Liver (tissue), 9 donors: Measurements from ENCODE around the gene GREB1. TPM values are rescaled to one million over a fixed set of nuclear protein-coding genes. Genes with fewer than 3 reads are reported as not detected.

ENCODE experiments used
- DNase-seq: peaks from one replicate; pipeline ENCODE4 v3.0.0-alpha.2; 2017; ENCODE audit warnings: low spot score
- H3K27ac ChIP-seq, 2 donors: one replicate each; pipeline ENCODE4 v1.7.0; 2013; ENCODE audit warnings: inconsistent platforms in 2 of 2, low read length in 2 of 2, control low read depth in 1 of 2, low read depth in 1 of 2, mild to moderate bottlenecking in 1 of 2
- H3K27me3 ChIP-seq, 4 donors: one replicate each; pipeline versions ENCODE4 v1.6.1 to v1.7.0; 2013; ENCODE audit warnings: low read length in 3 of 4, inconsistent platforms in 1 of 4, mild to moderate bottlenecking in 1 of 4, moderate library complexity in 1 of 4; ENCODE audit not compliant: control insufficient read depth in 4 of 4, insufficient read depth in 4 of 4
- H3K36me3 ChIP-seq, 4 donors: one replicate each; pipeline versions ENCODE4 v1.6.1 to v1.7.0; 2013; ENCODE audit warnings: low read length in 3 of 4, mild to moderate bottlenecking in 3 of 4, low read depth in 1 of 4, moderate library complexity in 1 of 4; ENCODE audit not compliant: control insufficient read depth in 4 of 4, insufficient read depth in 3 of 4
- H3K4me1 ChIP-seq, 4 donors: one replicate each; pipeline versions ENCODE4 v1.6.1 to v1.7.0; 2013; ENCODE audit warnings: low read length in 3 of 4, mild to moderate bottlenecking in 3 of 4, moderate library complexity in 1 of 4; ENCODE audit not compliant: control insufficient read depth in 4 of 4, insufficient read depth in 4 of 4
- H3K4me3 ChIP-seq, 3 donors: one replicate each; pipeline versions ENCODE4 v1.6.1 to v1.7.0; 2013; ENCODE audit warnings: low read length in 3 of 3, control low read depth in 1 of 3, low read depth in 1 of 3, mild to moderate bottlenecking in 1 of 3
- H3K9ac ChIP-seq, 2 donors: one replicate each; pipeline ENCODE4 v1.7.0; 2013; ENCODE audit warnings: low read length in 2 of 2, mild to moderate bottlenecking in 2 of 2, moderate library complexity in 2 of 2, control low read depth in 1 of 2, low read depth in 1 of 2
- H3K9me3 ChIP-seq, 4 donors: one replicate each; pipeline versions ENCODE4 v1.6.1 to v1.7.0; 2013; ENCODE audit warnings: low read length in 3 of 4; ENCODE audit not compliant: control insufficient read depth in 4 of 4
- FOXA1 ChIP-seq: IDR thresholded peaks from 2 replicates; pipeline ENCODE4 v1.6.1; 2016; ENCODE audit warnings: antibody characterized with exemption
- FOXA2 ChIP-seq: IDR thresholded peaks from 2 replicates; pipeline ENCODE4 v1.6.1; 2016; ENCODE audit warnings: antibody characterized with exemption
- GABPA ChIP-seq, 2 donors: IDR thresholded peaks in 1 of 2; conservative IDR thresholded peaks in 1 of 2; 2 replicates each; pipeline ENCODE4 v1.6.1; 2016; ENCODE audit warnings: antibody characterized with exemption in 2 of 2, mild to moderate bottlenecking in 1 of 2, moderate library complexity in 1 of 2
- HNF4A ChIP-seq, 2 donors: conservative IDR thresholded peaks; 2 replicates each; pipeline ENCODE4 v1.6.1; 2016; ENCODE audit warnings: antibody characterized with exemption in 2 of 2, mild to moderate bottlenecking in 2 of 2
- HNF4G ChIP-seq: IDR thresholded peaks from 2 replicates; pipeline ENCODE4 v1.6.1; 2016; ENCODE audit warnings: antibody characterized with exemption
- MAX ChIP-seq: IDR thresholded peaks from 2 replicates; pipeline ENCODE4 v1.6.1; 2016; ENCODE audit warnings: antibody characterized with exemption
- NR2F2 ChIP-seq: IDR thresholded peaks from 2 replicates; pipeline ENCODE4 v1.6.1; 2016; ENCODE audit warnings: antibody characterized with exemption
- RXRA ChIP-seq, 2 donors: IDR thresholded peaks; 2 replicates each; pipeline ENCODE4 v1.6.1; 2017 to 2018; ENCODE audit warnings: antibody characterized with exemption in 2 of 2, mild to moderate bottlenecking in 1 of 2
- SP1 ChIP-seq: IDR thresholded peaks from 2 replicates; pipeline ENCODE4 v1.6.1; 2018; ENCODE audit warnings: antibody characterized with exemption, mild to moderate bottlenecking
- TAF1 ChIP-seq: conservative IDR thresholded peaks from 2 replicates; pipeline ENCODE4 v1.6.1; 2016; ENCODE audit warnings: antibody characterized with exemption, mild to moderate bottlenecking
- YY1 ChIP-seq: IDR thresholded peaks from 2 replicates; pipeline ENCODE4 v1.6.1; 2016; ENCODE audit warnings: antibody characterized with exemption, mild to moderate bottlenecking
- whole genome bisulfite sequencing: extraction: QIAGEN DNeasy Blood & Tissue Kit; methylation state at CpG from one replicate; pipeline ENCODE4 v1.1.7; 2013; 5-methylcytosine and 5-hydroxymethylcytosine counted together
- polyA plus RNA-seq, 2 donors: library from polyadenylated mRNA; stranded (reverse) in 1 of 2; unstranded in 1 of 2; fragments of 200-250 nt in 1 of 2; fragments of >200 nt in 1 of 2; fragmentation: Nextera tagmentation in 1 of 2; extraction: Ambion mirVana in 1 of 2; gene quantifications; one replicate each; pipeline versions ENCODE4 v1.2.1 to v1.2.3, GENCODE V29; 2013 to 2015
- total RNA-seq, 2 donors: library from RNA; depleted of rRNA; stranded (reverse); fragments of >200 nt; gene quantifications; one replicate each; pipeline ENCODE4 v1.2.3, GENCODE V29; 2014
- TF ChIP-seq, protein P1 (sequence below): IDR thresholded peaks from 2 replicates; pipeline ENCODE4 v1.6.1; 2016; ENCODE audit warnings: antibody characterized with exemption, mild to moderate bottlenecking
- TF ChIP-seq, protein P2 (sequence below): IDR thresholded peaks from 2 replicates; pipeline ENCODE4 v1.6.1; 2016; ENCODE audit warnings: antibody characterized with exemption
- TF ChIP-seq, protein P3 (sequence below): IDR thresholded peaks from 2 replicates; pipeline ENCODE4 v1.6.1; 2016; ENCODE audit warnings: antibody characterized with exemption
- donor health status: healthy.
- donor health status: healthy.
- donor health status: healthy.
- donor health status: healthy.
- donor health status: healthy.

GREB1 gene
- total and polyA plus RNA-seq, 4 donors = 1.0 to 6.3 (median 3.6) TPM

DNA sequence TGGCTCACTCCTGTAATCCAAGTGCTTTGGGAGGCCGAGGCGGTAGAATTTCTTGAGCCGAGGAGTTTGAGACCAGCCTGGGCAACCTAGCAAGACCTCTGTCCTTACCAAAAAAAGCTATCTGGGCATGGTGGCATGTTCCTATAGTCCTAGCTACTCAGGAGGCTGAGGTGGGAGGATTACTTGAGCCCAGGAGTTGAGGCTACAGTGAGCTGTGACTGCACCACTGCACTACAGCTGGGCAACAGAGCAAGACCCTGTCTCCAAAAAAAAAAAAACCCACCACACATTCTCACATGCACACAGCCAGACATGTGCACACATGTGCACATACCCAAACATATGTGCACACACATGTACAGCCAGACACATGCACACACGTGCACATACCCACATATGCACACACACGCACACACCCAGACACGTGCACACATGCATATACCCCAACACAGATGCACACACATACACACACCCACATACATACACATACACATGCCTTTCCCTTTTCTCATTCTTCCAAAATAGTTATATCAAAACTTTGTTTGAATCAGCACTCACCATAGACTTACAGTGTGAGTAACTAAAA lies 14.2 kb downstream of the GREB1 start:
- no peaks in the 10 kb centered on the region for H3K27me3 ChIP-seq
- H3K9me3 ChIP-seq = no peaks in the 10 kb centered on the region
- no peak overlapping the region for H3K4me3 ChIP-seq
- no peak overlapping the region for H3K9ac ChIP-seq
- H3K36me3 ChIP-seq = no peaks in the 10 kb centered on the region
- TF ChIP-seq FOXA2 (no peak), GABPA (IDR thresholded peaks at IDR 0.05 in 1 of 2, conservative IDR thresholded peaks at IDR 0.05 in 1 of 2) (no peak), TAF1 (no peak), RXRA (IDR thresholded peaks at IDR 0.05) (no peak), HNF4G (no peak), YY1 (no peak), NR2F2 (no peak), MAX (no peak), FOXA1 (no peak), SP1 (no peak)
- TF ChIP-seq, protein P1, sequence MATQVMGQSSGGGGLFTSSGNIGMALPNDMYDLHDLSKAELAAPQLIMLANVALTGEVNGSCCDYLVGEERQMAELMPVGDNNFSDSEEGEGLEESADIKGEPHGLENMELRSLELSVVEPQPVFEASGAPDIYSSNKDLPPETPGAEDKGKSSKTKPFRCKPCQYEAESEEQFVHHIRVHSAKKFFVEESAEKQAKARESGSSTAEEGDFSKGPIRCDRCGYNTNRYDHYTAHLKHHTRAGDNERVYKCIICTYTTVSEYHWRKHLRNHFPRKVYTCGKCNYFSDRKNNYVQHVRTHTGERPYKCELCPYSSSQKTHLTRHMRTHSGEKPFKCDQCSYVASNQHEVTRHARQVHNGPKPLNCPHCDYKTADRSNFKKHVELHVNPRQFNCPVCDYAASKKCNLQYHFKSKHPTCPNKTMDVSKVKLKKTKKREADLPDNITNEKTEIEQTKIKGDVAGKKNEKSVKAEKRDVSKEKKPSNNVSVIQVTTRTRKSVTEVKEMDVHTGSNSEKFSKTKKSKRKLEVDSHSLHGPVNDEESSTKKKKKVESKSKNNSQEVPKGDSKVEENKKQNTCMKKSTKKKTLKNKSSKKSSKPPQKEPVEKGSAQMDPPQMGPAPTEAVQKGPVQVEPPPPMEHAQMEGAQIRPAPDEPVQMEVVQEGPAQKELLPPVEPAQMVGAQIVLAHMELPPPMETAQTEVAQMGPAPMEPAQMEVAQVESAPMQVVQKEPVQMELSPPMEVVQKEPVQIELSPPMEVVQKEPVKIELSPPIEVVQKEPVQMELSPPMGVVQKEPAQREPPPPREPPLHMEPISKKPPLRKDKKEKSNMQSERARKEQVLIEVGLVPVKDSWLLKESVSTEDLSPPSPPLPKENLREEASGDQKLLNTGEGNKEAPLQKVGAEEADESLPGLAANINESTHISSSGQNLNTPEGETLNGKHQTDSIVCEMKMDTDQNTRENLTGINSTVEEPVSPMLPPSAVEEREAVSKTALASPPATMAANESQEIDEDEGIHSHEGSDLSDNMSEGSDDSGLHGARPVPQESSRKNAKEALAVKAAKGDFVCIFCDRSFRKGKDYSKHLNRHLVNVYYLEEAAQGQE = no peak
- TF ChIP-seq, protein P2, sequence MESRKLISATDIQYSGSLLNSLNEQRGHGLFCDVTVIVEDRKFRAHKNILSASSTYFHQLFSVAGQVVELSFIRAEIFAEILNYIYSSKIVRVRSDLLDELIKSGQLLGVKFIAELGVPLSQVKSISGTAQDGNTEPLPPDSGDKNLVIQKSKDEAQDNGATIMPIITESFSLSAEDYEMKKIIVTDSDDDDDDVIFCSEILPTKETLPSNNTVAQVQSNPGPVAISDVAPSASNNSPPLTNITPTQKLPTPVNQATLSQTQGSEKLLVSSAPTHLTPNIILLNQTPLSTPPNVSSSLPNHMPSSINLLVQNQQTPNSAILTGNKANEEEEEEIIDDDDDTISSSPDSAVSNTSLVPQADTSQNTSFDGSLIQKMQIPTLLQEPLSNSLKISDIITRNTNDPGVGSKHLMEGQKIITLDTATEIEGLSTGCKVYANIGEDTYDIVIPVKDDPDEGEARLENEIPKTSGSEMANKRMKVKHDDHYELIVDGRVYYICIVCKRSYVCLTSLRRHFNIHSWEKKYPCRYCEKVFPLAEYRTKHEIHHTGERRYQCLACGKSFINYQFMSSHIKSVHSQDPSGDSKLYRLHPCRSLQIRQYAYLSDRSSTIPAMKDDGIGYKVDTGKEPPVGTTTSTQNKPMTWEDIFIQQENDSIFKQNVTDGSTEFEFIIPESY = no peak
- TF ChIP-seq, protein P3, sequence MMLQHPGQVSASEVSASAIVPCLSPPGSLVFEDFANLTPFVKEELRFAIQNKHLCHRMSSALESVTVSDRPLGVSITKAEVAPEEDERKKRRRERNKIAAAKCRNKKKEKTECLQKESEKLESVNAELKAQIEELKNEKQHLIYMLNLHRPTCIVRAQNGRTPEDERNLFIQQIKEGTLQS = no peak
- 85% methylated on average over 6 of the region's 6 CpGs for WGBS
- H3K27ac ChIP-seq = no peak overlapping the region
- H3K4me1 ChIP-seq = peaks cover 0 to 14% (median 6%) of the 10 kb centered on the region in 4 donors
- no peak for DNase-seq

DNA sequence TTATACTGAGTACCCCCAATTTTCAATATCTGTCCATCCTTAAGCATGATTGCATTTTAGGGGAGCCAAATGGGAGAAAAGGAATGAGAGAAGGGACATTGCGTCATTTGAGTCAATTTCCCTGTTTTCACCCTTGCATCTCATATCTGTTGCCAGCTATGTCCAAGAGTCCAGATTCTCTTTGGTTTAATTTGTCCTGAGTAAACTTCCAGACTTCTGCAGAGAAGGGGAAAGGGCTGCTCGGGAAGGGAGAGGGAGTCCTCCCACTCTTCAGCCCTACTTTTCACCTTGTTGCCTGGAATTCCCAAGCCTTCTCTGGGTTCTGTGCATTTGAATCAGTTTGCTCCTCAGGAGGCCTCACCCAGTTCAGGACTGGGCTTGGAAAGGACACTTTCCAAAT lies 16.5 kb downstream of the GREB1 start:
- 58% methylated on average over 2 of the region's 2 CpGs for WGBS
- Histone ChIP-seq H3K9ac (no peak overlapping the region), H3K4me1 (peaks cover 0 to 14% (median 6%) of the 10 kb centered on the region in 4 donors), H3K36me3 (no peaks in the 10 kb centered on the region), H3K27ac (no peak overlapping the region), H3K4me3 (no peak overlapping the region), H3K27me3 (no peaks in the 10 kb centered on the region), H3K9me3 (no peaks in the 10 kb centered on the region)
- TF ChIP-seq MAX (no peak), HNF4A (conservative IDR thresholded peaks at IDR 0.05) (peak; percentile 46 to 53)
- DNase-seq = no peak
